ENCODE results near the gene KCNIP2.

GRCh38 chr10:101781984-101782810 is 61.4 kb downstream of the KCNIP2 start:
- TF ChIP-seq CTCF (IDR thresholded peaks at IDR 0.05) (no peak), POLR2A (IDR thresholded peaks at IDR 0.05) (no peak)

Data from Peyer's patch (tissue), 4 donors.